Liver (tissue), 3 donors: ENCODE data around the gene CDO1.
"Not testable (repeated sequence)": the region's sequence is repeated elsewhere in the genome, so short reads cannot be mapped to it uniquely, and the experiment has no call there.

ENCODE experiments used
- RXRA ChIP-seq, 2 donors: IDR thresholded peaks; 2 replicates each; pipeline ENCODE4 v1.6.1; 2017 to 2018; ENCODE audit warnings: antibody characterized with exemption in 2 of 2, mild to moderate bottlenecking in 1 of 2
- TF ChIP-seq, protein P1 (sequence below): fragments of 150-350 bp; IDR thresholded peaks from 2 replicates; pipeline ENCODE4 v1.5.1; 2017; ENCODE audit warnings: improper control_type of control experiment, low read depth, low read length; ENCODE audit not compliant: missing input control
- donor health status: healthy.
- donor health status: healthy.

DNA sequence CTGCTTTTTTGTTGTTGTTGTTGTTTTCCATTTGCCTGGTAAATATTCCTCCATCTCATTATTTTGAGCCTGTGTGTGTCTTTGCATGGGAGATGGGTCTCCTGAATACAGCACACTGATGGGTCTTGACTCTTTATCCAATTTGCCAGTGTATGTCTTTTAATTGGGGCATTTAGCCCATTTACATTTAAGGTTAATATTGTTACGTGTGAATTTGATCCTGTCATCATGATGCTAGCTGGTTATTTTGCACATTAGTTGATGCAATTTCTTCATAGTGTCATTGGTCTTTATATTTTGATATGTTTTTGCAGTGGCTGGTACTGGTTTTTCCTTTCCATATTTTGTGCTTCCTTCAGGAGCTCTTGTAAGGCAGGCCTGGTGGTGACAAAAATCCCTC is 8.5 kb upstream of the CDO1 start:
- TF ChIP-seq RXRA (IDR thresholded peaks at IDR 0.05) = not testable (repeated sequence)
- TF ChIP-seq, protein P1, sequence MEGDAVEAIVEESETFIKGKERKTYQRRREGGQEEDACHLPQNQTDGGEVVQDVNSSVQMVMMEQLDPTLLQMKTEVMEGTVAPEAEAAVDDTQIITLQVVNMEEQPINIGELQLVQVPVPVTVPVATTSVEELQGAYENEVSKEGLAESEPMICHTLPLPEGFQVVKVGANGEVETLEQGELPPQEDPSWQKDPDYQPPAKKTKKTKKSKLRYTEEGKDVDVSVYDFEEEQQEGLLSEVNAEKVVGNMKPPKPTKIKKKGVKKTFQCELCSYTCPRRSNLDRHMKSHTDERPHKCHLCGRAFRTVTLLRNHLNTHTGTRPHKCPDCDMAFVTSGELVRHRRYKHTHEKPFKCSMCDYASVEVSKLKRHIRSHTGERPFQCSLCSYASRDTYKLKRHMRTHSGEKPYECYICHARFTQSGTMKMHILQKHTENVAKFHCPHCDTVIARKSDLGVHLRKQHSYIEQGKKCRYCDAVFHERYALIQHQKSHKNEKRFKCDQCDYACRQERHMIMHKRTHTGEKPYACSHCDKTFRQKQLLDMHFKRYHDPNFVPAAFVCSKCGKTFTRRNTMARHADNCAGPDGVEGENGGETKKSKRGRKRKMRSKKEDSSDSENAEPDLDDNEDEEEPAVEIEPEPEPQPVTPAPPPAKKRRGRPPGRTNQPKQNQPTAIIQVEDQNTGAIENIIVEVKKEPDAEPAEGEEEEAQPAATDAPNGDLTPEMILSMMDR = not testable (repeated sequence)
